ENCODE data around the gene ANOS1. TPM values are rescaled to one million over a fixed set of nuclear protein-coding genes. Genes with fewer than 3 reads are reported as not detected.
A peak's percentile ranks its signal among the peaks of the same experiment; 100 is the strongest.

ANOS1 gene
- total RNA-seq, 1 donor from 2014 or later = 49.7 TPM

DNA sequence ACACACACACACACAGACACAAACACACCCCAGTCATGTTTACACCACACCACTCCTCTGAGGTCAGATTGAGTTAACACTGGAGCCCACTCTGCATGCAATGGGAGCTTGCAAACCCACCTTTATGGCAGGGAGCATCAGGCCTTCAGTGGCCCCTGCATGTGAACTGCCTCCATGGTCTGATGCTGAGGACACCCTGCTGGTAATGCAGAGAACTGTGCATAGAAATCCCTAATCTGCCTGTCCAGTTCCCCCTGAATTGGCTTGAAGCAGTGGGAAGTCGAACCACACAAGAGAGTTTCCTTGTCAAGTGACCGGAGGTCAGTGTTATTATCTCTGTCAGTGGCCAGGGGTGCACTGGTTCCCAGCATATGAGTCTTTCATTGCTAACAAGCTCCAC, 59.8 kb downstream of the ANOS1 start:
- H3K4me3 ChIP-seq = no peak overlapping the region
- H3K4me1 ChIP-seq = no peaks in the 10 kb centered on the region
- intact Hi-C loops (cut with DNase I) = no loop called here
- no peak for DNase-seq
- H3K36me3 ChIP-seq = no peaks in the 10 kb centered on the region
- no peaks in the 10 kb centered on the region for H3K9me3 ChIP-seq
- TF ChIP-seq CTCF (IDR thresholded peaks at IDR 0.05) = no peak
- no peaks in the 10 kb centered on the region for H3K27me3 ChIP-seq
- H3K27ac ChIP-seq = no peak overlapping the region
- no peak for ATAC-seq

DNA sequence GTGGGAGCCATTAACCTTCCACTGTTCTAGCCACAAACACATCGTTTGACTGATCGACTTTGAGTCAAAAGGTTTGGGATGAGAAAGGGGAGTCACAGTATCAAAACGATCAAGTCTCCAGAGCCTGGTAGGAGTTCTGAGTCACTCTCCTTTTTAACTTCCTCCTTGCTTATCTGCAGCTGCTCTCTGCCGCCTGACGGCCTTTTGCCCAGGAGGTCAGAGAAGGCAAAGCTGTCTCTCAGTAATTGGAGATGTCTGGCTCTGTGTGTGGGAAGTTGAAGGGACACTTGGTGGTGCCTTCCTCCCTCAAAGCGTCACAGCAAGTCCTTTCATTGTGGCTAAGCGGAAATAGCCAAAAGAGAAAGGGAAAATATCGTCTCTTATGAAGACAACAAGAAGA, 63.1 kb downstream of the ANOS1 start:
- no peak for TF ChIP-seq CTCF (IDR thresholded peaks at IDR 0.05)
- H3K9me3 ChIP-seq = no peaks in the 10 kb centered on the region
- no peaks in the 10 kb centered on the region for H3K4me1 ChIP-seq
- H3K27ac ChIP-seq = no peak overlapping the region
- no peaks in the 10 kb centered on the region for H3K36me3 ChIP-seq
- DNase-seq (no peak), ATAC-seq (peak; percentile 85)
- H3K4me3 ChIP-seq = no peak overlapping the region
- intact Hi-C loops (cut with DNase I) = no loop called here
- H3K27me3 ChIP-seq = no peaks in the 10 kb centered on the region

DNA sequence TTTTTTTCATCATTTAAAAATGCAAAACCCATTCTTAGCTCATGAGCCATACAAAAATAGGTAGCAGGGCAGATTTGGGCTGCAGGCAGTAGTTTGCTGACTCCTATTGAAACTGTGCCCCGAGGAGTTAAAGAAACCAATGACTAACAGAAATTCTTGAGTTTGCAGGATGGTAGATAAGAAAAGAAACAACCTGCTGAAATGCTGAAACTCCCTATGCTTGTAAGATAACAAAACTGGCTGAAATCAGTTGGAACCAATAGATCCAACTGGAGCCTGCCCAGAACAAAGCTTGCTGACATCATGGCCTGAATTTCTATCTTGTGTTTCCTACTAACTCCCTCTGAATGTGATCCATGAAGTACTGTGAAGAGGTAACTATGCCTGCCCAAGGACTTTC, 68.6 kb downstream of the ANOS1 start:
- ATAC-seq = no peak
- intact Hi-C loops (cut with DNase I) = no loop called here

GRCh38 chrX:8657883-8658282, 74.1 kb downstream of the ANOS1 start:
- Histone ChIP-seq H3K27ac (no peak overlapping the region), H3K4me1 (no peaks in the 10 kb centered on the region), H3K27me3 (no peaks in the 10 kb centered on the region), H3K4me3 (no peak overlapping the region), H3K9me3 (no peaks in the 10 kb centered on the region), H3K36me3 (no peaks in the 10 kb centered on the region)
- no peak for TF ChIP-seq CTCF (IDR thresholded peaks at IDR 0.05)
- DNase-seq (no peak), ATAC-seq (peak; percentile 68)
- intact Hi-C loops (cut with DNase I) = no loop called here

More for the DNA sequence above, 68.6 kb downstream of the ANOS1 start:
- no peak for DNase-seq
- no peak overlapping the region for H3K27ac ChIP-seq
- H3K27me3 ChIP-seq = no peaks in the 10 kb centered on the region
- no peaks in the 10 kb centered on the region for H3K36me3 ChIP-seq
- H3K9me3 ChIP-seq = no peaks in the 10 kb centered on the region
- H3K4me1 ChIP-seq = no peaks in the 10 kb centered on the region
- H3K4me3 ChIP-seq = no peak overlapping the region
- TF ChIP-seq CTCF (IDR thresholded peaks at IDR 0.05) = no peak

GRCh38 chrX:8653956-8654355, 78.0 kb downstream of the ANOS1 start:
- intact Hi-C loops (cut with DNase I) = no loop called here
- DNase-seq (no peak), ATAC-seq (no peak)
- Histone ChIP-seq H3K4me1 (no peaks in the 10 kb centered on the region), H3K36me3 (no peaks in the 10 kb centered on the region), H3K9me3 (no peaks in the 10 kb centered on the region), H3K4me3 (no peak overlapping the region), H3K27me3 (no peaks in the 10 kb centered on the region), H3K27ac (no peak overlapping the region)
- TF ChIP-seq CTCF (IDR thresholded peaks at IDR 0.05) = no peak

DNA sequence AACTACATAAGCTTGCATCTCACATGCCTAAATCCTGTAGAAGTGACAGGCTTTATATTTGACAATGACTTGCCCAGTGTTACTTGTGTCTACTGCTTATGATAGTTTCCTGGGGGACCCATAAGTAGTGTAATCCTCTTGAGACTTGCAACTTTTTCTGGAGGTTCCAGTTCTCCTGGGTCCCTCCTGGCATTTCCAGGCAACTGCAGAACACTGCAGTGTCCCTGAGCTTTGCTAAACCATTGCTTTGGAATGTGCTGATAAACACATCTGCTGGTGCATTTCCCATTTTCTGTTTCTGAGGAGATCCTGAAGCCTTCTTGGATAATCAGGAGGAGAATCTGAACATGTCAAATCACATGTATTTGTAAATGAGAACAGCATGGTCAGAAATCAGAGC, 82.0 kb downstream of the ANOS1 start:
- DNase-seq (no peak), ATAC-seq (no peak)
- Histone ChIP-seq H3K9me3 (no peaks in the 10 kb centered on the region), H3K36me3 (no peaks in the 10 kb centered on the region), H3K4me1 (no peaks in the 10 kb centered on the region), H3K27me3 (no peaks in the 10 kb centered on the region), H3K27ac (no peak overlapping the region), H3K4me3 (no peak overlapping the region)
- intact Hi-C loops (cut with DNase I) = no loop called here
- TF ChIP-seq CTCF (IDR thresholded peaks at IDR 0.05) = no peak

Data from upper lobe of right lung (tissue), 1 donor.